HCT116 (cell line): ENCODE measurements around the gene HCN2. TPM values are rescaled to one million over a fixed set of nuclear protein-coding genes. Genes with fewer than 3 reads are reported as not detected.

Source experiments
- ATAC-seq: fragments of 200-7000 bp; cut with Tn5 transposase; 2 replicates; pipeline ENCODE4 v1.9.1; 2020; ENCODE audit warnings: mild to moderate bottlenecking, moderate library complexity
- BruUV-seq: library from RNA; stranded (reverse); fragments of 400-500 nt; replicated peaks from 2 replicates; lab custom pipeline; 2021; lab: Mats Ljungman, UMichigan
- CTCF ChIA-PET: fragments of 300-600 bp; sonication (Branson Sonifier 250); formaldehyde crosslinking; loops from one replicate; lab custom pipeline; 2021; ENCODE audit warnings: antibody characterized with exemption; lab: Charles Lee
- POLR2A ChIA-PET: fragments of 300-600, 350-600 bp; sonication (Branson Sonifier 250); formaldehyde crosslinking; loops from one replicate; lab custom pipeline; 2021; ENCODE audit warnings: antibody characterized with exemption; lab: Charles Lee
- RAD21 ChIA-PET, 2 experiments: fragments of 300-600 bp; sonication (Branson Sonifier 250); formaldehyde crosslinking; loops; one replicate each; lab custom pipeline; 2023; ENCODE audit warnings: low total read pairs in 2 of 2; ENCODE audit not compliant: uncharacterized antibody in 2 of 2, unreplicated experiment in 2 of 2, low non-redundant PET in 1 of 2; lab: Charles Lee
- DNase-seq: peaks from one replicate; pipeline ENCODE4 v3.0.0-alpha.2; 2010; ENCODE audit warnings: low read depth, low spot score
- H2AFZ ChIP-seq: fragments of 200-600 bp; shearing (Covaris generic), sonication (generic); 2 replicates; pipeline ENCODE4 v1.6.1; 2017; ENCODE audit warnings: low read depth, mixed run types, mixed read lengths, antibody characterized with exemption, low read length; ENCODE audit not compliant: poor library complexity, severe bottlenecking
- H3K27ac ChIP-seq: 2 replicates; pipeline ENCODE4 v1.5.1; 2012; ENCODE audit warnings: low read depth, low read length
- H3K27me3 ChIP-seq: fragments of 200-600 bp; sonication (generic); 2 replicates; pipeline ENCODE4 v1.6.1; 2016; ENCODE audit warnings: mixed run types, low read length, mixed read lengths; ENCODE audit not compliant: insufficient read depth
- H3K36me3 ChIP-seq, 2 experiments: fragments of 200-500 bp in 1 of 2; fragments of 200-600 bp in 1 of 2; sonication (Bioruptor generic) in 1 of 2; sonication (generic) in 1 of 2; 2 replicates each; pipeline versions ENCODE4 v1.5.1 to v1.6.1; 2014 to 2016; ENCODE audit warnings: low read length in 2 of 2, inconsistent platforms in 1 of 2, mixed read lengths in 1 of 2, mixed run types in 1 of 2; ENCODE audit not compliant: insufficient read depth in 2 of 2, control insufficient read depth in 1 of 2
- H3K4me1 ChIP-seq, 2 experiments: fragments of 200-600 bp in 1 of 2; sonication (generic) in 1 of 2; 2 replicates each; pipeline versions ENCODE4 v1.5.1 to v1.6.1; 2012 to 2017; ENCODE audit warnings: low read length in 2 of 2, inconsistent platforms in 1 of 2, mild to moderate bottlenecking in 1 of 2, mixed read lengths in 1 of 2, mixed run types in 1 of 2, moderate library complexity in 1 of 2; ENCODE audit not compliant: insufficient read depth in 2 of 2, control insufficient read depth in 1 of 2
- H3K4me2 ChIP-seq: fragments of 200-600 bp; sonication (generic); 2 replicates; pipeline ENCODE4 v1.6.1; 2017; ENCODE audit warnings: mixed run types, low read length, mixed read lengths
- H3K4me3 ChIP-seq, 2 experiments: fragments of 200-600 bp in 1 of 2; sonication (generic) in 1 of 2; replicated peaks in 1 of 2; 2 replicates each; pipeline ENCODE4 v1.5.1; 2011 to 2016; ENCODE audit warnings: low read length in 2 of 2, control low read depth in 1 of 2, low read depth in 1 of 2, mild to moderate bottlenecking in 1 of 2, mixed read lengths in 1 of 2, mixed run types in 1 of 2
- H3K79me2 ChIP-seq: fragments of 200-600 bp; sonication (generic); 2 replicates; pipeline ENCODE4 v1.6.1; 2017; ENCODE audit warnings: mild to moderate bottlenecking, mixed run types, low read length, moderate library complexity, mixed read lengths; ENCODE audit not compliant: insufficient read depth
- H3K9ac ChIP-seq: fragments of 200-600 bp; sonication (generic); 2 replicates; pipeline ENCODE4 v1.6.1; 2016; ENCODE audit warnings: low read length, mixed read lengths
- H3K9me2 ChIP-seq: fragments of 200-600 bp; sonication (generic), shearing (Covaris generic); 2 replicates; pipeline ENCODE4 v1.6.1; 2017; ENCODE audit warnings: mixed run types, mild to moderate bottlenecking, moderate library complexity; ENCODE audit not compliant: insufficient read depth
- H3K9me3 ChIP-seq, 2 experiments: fragments of 200-500 bp in 1 of 2; fragments of 200-600 bp in 1 of 2; sonication (Bioruptor generic) in 1 of 2; sonication (generic) in 1 of 2; 2 replicates each; pipeline ENCODE4 v1.6.1; 2014 to 2017; ENCODE audit warnings: low read length in 2 of 2, mixed read lengths in 2 of 2, inconsistent platforms in 1 of 2, low read depth in 1 of 2, mild to moderate bottlenecking in 1 of 2, mixed run types in 1 of 2, moderate library complexity in 1 of 2; ENCODE audit not compliant: control insufficient read depth in 1 of 2, insufficient read depth in 1 of 2
- H4K20me1 ChIP-seq: fragments of 200-600 bp; sonication (generic), shearing (Covaris generic); 2 replicates; pipeline ENCODE4 v1.6.1; 2017; ENCODE audit warnings: mixed run types, mild to moderate bottlenecking, moderate library complexity; ENCODE audit not compliant: insufficient read depth
- CBX3 ChIP-seq: IDR thresholded peaks from 2 replicates; pipeline ENCODE4 v1.6.1; 2012; ENCODE audit warnings: low read depth
- EGR1 ChIP-seq: IDR thresholded peaks from 2 replicates; pipeline ENCODE4 v1.6.1; 2012; ENCODE audit warnings: low read depth
- ELF1 ChIP-seq: IDR thresholded peaks from 2 replicates; pipeline ENCODE4 v1.6.1; 2012; ENCODE audit warnings: low read depth, borderline replicate concordance
- EZH2 ChIP-seq: fragments of 200-600 bp; sonication (generic); IDR thresholded peaks from 2 replicates; pipeline ENCODE4 v1.6.1; 2017; ENCODE audit warnings: antibody characterized with exemption, mixed run types
- EZH2phosphoT487 ChIP-seq: fragments of 200-600 bp; IDR thresholded peaks from 2 replicates; pipeline ENCODE4 v1.6.1; 2018; ENCODE audit warnings: antibody characterized with exemption, borderline replicate concordance
- JUND ChIP-seq: IDR thresholded peaks from 2 replicates; pipeline ENCODE4 v1.6.1; 2012
- SP1 ChIP-seq: IDR thresholded peaks from 2 replicates; pipeline ENCODE4 v1.6.1; 2012; ENCODE audit warnings: low read depth
- SRF ChIP-seq: IDR thresholded peaks from 2 replicates; pipeline ENCODE4 v1.6.1; 2012; ENCODE audit warnings: low read depth
- intact Hi-C: fragments of 100-400 bp; cut with micrococcal nuclease; formaldehyde crosslinking; loops from 2 replicates; pipeline ENCODE4 v1.10.0; 2022
- total RNA-seq: library from RNA; stranded (reverse); gene quantifications from one replicate; pipeline ENCODE4 v1.2.1, GENCODE V29; 2021; ENCODE audit not compliant: unreplicated experiment
- TF ChIP-seq, protein P1 (sequence below): IDR thresholded peaks from 2 replicates; pipeline ENCODE4 v1.6.1; 2012
- TF ChIP-seq, protein P2 (sequence below): IDR thresholded peaks from 2 replicates; pipeline ENCODE4 v1.6.1; 2012
- TF ChIP-seq, protein P3 (sequence below): IDR thresholded peaks from 2 replicates; pipeline ENCODE4 v1.6.1; 2012; ENCODE audit warnings: low read depth

The HCN2 gene
- total RNA-seq, 1 experiment from 2014 or later = 2.4 TPM

DNA sequence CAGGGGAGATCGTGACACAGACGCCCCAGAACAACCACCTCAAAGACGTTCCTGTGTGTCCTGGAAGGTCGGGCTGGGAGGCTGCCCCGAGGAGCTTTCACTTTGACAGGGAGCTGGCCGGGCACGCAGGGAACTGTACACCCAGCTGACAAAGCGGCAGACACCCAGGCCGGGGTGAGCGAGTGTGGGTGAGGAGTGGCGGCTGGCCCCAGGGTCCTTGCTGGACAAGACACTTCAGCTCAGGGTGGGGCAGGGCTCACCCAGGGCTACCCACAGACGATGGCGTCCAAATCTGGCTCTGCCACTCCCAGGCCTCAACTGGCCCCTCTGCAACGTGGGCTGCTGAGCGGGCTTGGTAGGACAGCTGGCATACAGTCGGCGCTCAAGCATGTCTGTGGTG, 52.0 kb downstream of the HCN2 start (continued):
- TF ChIP-seq ELF1 = no peak

DNA sequence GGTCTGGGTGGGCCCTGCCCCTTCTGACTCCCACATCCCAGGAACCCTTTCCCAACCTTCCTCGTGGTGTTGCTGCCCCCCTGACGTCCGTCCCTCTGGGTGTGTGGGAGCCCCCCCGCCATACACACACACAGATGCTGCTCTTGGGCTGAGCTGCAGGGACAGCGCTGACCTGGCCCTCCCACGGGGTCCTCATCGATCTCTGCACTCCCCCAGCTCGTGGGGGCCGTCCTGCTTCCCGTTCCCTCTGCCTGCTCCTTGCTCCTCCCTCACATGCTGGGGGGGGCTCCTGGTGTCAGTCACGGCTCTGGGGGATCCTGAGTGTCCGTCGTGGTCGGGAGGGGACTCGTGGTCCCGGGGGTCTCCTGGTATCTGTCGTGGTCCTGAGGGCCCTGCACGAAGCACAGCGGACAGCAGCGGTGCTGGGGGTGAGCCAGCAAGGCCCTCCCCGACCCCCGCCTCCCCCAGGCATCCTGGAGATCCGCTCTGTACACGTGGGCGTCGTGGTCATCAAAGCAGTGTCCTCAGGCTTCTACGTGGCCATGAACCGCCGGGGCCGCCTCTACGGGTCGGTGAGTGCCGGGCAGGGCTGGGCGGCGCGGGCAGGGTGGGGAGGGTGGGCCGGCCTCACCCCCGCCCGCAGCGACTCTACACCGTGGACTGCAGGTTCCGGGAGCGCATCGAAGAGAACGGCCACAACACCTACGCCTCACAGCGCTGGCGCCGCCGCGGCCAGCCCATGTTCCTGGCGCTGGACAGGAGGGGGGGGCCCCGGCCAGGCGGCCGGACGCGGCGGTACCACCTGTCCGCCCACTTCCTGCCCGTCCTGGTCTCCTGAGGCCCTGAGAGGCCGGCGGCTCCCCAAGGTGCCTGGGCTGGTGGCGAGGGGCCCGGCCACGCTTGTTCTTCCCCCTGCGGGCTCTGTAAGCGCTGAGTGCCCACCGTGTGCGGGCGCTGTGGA, 53.4 kb downstream of the HCN2 start:
- Histone ChIP-seq H3K4me3 (no peak overlapping the region), H2AFZ (no peak overlapping the region), H3K9me3 (no peaks in the 10 kb centered on the region), H4K20me1 (no peaks in the 10 kb centered on the region), H3K9ac (no peak overlapping the region), H3K36me3 (peaks cover 2 to 10% of the 10 kb centered on the region in 2 experiments; a peak in 2 of 4 replicates), H3K79me2 (no peaks in the 10 kb centered on the region), H3K4me2 (no peak overlapping the region), H3K27me3 (no peaks in the 10 kb centered on the region)
- BruUV-seq = no TSS peak
- TF ChIP-seq EZH2 (no peak), JUND (no peak), EGR1 (no peak), SRF (no peak)
- TF ChIP-seq, protein P1, sequence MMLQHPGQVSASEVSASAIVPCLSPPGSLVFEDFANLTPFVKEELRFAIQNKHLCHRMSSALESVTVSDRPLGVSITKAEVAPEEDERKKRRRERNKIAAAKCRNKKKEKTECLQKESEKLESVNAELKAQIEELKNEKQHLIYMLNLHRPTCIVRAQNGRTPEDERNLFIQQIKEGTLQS = no peak
- TF ChIP-seq, all 23 proteins: peak for 0
- DNase-seq (no peak), ATAC-seq (no peak)
- intact Hi-C loops = no loop called here
- POLR2A ChIA-PET = no interaction called here
- RAD21 ChIA-PET = no interaction called here
- CTCF ChIA-PET = no interaction called here
- H3K4me1 ChIP-seq = peaks cover 2 to 18% of the 10 kb centered on the region in 2 experiments; a peak in 3 of 4 replicates
- no peak overlapping the region for H3K27ac ChIP-seq
- no peaks in the 10 kb centered on the region for H3K9me2 ChIP-seq

DNA sequence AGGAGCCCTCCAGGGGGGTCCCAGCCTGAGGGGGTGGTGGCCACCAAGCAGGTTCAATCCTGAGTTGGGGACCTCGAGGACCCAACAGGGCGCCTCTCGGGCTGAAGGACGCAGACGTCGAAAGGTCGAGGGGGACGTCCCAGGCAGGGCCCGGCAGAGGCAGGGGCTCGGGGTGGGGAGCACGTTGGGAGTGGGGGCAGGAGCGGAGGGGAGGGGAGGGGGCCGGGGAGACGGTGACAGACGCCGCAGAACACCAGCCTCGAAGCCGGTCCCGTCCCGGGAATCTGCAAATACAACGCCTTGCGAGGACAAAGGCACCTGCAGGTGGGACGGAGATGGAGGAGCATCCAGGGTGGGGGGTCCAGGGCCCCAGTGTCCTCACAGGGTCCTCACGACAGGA, 54.1 kb downstream of the HCN2 start:
- no peaks in the 10 kb centered on the region for H4K20me1 ChIP-seq
- H3K4me3 ChIP-seq = no peak overlapping the region
- no peak for DNase-seq
- H3K4me2 ChIP-seq = no peak overlapping the region
- ChIA-PET POLR2A (no interaction called here), CTCF (no interaction called here), RAD21 (no interaction called here)
- no peaks in the 10 kb centered on the region for H3K79me2 ChIP-seq
- peaks cover 3 to 10% of the 10 kb centered on the region in 2 experiments; a peak in 2 of 4 replicates for H3K36me3 ChIP-seq
- no peak overlapping the region for H3K9ac ChIP-seq
- H2AFZ ChIP-seq = no peak overlapping the region
- no peak overlapping the region for H3K27ac ChIP-seq
- intact Hi-C loops = no loop called here
- no peaks in the 10 kb centered on the region for H3K9me2 ChIP-seq
- no TSS peak for BruUV-seq
- ATAC-seq = no peak
- H3K9me3 ChIP-seq = no peaks in the 10 kb centered on the region
- H3K27me3 ChIP-seq = no peaks in the 10 kb centered on the region
- peaks cover 2 to 15% of the 10 kb centered on the region in 2 experiments; a peak in 3 of 4 replicates for H3K4me1 ChIP-seq
- TF ChIP-seq JUND = no peak
- TF ChIP-seq EZH2phosphoT487 = no peak
- TF ChIP-seq, protein P2, sequence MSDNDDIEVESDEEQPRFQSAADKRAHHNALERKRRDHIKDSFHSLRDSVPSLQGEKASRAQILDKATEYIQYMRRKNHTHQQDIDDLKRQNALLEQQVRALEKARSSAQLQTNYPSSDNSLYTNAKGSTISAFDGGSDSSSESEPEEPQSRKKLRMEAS = no peak
- TF ChIP-seq CBX3 = no peak
- no peak for TF ChIP-seq SP1
- TF ChIP-seq, protein P3, sequence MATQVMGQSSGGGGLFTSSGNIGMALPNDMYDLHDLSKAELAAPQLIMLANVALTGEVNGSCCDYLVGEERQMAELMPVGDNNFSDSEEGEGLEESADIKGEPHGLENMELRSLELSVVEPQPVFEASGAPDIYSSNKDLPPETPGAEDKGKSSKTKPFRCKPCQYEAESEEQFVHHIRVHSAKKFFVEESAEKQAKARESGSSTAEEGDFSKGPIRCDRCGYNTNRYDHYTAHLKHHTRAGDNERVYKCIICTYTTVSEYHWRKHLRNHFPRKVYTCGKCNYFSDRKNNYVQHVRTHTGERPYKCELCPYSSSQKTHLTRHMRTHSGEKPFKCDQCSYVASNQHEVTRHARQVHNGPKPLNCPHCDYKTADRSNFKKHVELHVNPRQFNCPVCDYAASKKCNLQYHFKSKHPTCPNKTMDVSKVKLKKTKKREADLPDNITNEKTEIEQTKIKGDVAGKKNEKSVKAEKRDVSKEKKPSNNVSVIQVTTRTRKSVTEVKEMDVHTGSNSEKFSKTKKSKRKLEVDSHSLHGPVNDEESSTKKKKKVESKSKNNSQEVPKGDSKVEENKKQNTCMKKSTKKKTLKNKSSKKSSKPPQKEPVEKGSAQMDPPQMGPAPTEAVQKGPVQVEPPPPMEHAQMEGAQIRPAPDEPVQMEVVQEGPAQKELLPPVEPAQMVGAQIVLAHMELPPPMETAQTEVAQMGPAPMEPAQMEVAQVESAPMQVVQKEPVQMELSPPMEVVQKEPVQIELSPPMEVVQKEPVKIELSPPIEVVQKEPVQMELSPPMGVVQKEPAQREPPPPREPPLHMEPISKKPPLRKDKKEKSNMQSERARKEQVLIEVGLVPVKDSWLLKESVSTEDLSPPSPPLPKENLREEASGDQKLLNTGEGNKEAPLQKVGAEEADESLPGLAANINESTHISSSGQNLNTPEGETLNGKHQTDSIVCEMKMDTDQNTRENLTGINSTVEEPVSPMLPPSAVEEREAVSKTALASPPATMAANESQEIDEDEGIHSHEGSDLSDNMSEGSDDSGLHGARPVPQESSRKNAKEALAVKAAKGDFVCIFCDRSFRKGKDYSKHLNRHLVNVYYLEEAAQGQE = no peak
